Measurements from ENCODE around the gene TSACC.

Gene TSACC

GRCh38 chr1:156376958-156377919, 38.9 kb downstream of the TSACC start:
- no peak for DNase-seq

DNA sequence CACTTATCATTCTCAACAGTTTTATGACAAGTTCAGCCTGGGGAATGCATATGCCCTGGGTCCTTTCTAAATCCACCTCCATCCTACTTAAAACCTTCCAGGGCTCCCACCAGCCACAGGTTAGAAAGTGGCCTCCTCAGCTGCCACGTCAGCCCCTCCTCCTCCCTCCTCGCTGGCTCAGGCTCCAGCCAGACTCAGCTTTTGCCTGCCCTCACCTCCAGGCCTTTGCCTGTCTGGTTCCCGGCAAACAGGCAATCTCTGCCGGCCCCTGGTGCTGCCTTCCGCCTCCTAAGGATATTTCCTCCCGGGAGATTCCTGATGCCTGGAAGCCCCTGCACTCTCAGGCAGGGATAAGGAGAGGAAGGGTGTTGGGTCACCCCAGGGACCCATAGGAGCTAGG, 40.2 kb downstream of the TSACC start:
- DNase-seq = no peak

DNA sequence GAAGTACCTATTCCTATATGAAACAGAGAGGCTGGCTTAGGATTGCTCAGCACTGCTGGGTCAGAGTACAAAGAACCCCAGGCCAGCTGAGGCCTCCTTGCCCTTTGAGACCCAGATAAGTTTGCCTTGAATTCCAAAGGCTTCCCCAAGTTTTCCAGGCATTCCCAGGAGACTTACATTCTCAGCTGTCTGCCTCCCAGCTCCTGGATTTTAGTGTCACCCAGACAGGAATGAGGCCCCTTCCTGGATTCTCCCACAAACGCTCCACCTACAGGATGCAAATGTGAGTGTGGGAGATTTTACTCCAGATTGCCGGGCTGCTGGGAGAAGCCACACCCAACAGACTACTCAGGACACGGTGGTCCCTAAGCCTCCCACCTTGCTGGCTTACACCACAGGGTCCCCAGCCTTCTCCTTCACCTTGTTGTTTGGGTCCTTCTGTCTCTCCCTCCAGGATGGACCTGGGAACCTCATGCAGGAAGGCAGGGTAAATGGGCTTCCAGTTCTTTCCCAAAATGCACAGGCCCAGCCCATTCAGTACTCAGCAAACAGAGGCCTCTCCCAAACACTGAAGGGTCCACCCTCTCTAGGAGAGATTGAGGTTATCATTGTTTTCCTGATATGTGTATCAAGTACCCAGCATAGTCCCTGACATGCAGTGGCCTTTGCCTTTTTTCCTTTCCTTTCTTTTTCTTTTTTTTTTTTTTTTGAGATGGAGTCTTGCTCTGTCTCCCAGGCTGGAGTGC, 41.3 kb downstream of the TSACC start:
- DNase-seq = no peak

DNA sequence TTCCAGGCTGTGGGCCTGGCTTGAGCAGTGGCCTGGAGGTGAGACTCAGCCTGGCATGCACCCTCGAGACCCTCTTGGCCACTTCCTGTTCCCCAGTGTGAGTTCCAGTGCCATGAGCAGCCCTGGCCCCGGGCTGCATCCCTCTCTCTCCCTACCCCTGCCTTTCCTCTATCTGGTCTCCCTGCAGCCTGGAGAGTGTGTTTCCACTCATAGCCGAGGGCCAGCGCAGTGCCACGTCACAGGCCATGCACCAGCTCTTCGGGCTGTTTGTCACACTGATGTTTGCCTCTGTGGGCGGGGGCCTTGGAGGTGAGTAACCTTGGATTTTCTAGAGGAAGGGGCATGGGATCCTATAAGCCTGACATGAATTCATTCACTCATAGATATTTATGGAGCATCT, 44.2 kb downstream of the TSACC start:
- DNase-seq = no peak

DNA sequence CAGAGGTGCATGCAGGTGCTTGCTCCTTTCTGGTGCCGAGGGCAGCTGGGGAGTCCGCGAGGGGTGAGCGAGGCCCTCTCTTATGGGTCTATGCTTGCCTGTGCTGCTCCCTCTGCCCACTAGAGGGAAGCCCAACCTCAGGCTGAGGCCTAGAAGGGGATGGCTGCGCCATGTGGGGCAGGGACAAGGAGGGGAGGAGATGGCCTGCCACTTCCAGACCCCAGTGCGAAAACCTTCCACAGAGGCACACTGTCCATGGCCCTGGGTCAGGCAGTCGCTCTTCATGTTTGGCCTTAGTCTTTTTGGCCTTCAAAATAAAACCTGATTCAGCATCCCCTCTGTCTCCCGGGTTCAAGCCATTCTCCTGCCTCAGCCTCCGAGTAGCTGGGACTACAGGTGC, 44.7 kb downstream of the TSACC start:
- peak; percentile 79 for DNase-seq

GRCh38 chr1:156384007-156384406, 45.7 kb downstream of the TSACC start:
- DNase-seq = no peak

GRCh38 chr1:156384658-156385057, 46.3 kb downstream of the TSACC start:
- DNase-seq = no peak

- peak; percentile 90 for DNase-seq
These were observed 47.3 kb downstream of the TSACC start for GRCh38 chr1:156385534-156386031.

- no peak for DNase-seq
These were observed 48.0 kb downstream of the TSACC start for GRCh38 chr1:156386134-156386901.

GRCh38 chr1:156386949-156387869, 48.9 kb downstream of the TSACC start:
- DNase-seq = no peak

GRCh38 chr1:156387870-156388173, 49.5 kb downstream of the TSACC start:
- no peak for DNase-seq

DNA sequence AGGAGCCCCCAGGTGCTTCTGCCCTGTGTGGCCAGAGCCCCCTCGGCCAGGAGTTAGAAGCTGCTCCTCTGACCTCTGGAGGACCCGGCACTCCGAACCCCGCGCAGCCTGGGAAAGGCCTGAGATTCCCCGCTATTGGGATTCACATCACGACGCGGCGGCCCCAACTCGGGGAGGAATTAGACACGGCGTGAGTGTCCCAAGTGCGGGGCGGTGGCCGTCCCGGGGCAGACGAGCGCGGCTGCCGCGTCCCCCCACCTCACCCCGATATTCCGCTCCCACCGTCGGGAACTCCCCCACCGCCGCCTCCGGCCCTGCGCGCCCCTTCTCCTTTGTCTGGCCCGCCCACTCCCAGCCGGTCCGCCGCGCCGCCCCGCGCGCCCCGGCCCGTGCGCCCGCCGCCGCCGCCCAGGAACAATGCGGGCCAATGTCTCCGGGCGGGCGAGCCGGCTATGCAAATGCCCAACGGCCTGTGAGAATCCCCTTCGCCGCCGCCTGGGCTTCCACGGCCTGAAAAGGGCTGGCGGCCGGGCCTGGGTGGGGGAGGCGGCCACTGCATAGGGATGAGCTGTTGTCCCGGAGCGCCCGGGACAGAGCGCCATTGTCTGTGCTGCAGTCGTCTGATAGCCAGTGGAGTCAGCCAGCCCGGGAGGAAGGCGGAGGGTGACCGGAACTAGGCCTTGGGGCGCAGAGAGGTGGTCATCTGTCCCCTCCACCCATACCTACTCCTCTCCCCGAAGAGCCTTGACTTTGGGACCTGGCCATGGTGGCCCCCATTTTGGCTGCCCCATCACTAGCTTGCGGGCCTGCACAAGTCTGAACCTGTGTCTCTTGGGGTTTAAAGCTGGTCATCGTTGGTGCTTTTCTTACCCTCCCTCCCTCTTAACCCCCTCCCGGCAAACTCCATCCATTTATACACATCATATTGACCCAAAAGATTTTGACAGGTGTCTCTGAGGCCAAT, 50.1 kb downstream of the TSACC start:
- no peak for DNase-seq

GRCh38 chr1:156389311-156389710, 51.0 kb downstream of the TSACC start:
- no peak for DNase-seq

- DNase-seq = no peak
These were observed 52.4 kb downstream of the TSACC start for GRCh38 chr1:156390469-156391365.

GRCh38 chr1:156391366-156391677, 53.0 kb downstream of the TSACC start:
- DNase-seq = no peak

DNA sequence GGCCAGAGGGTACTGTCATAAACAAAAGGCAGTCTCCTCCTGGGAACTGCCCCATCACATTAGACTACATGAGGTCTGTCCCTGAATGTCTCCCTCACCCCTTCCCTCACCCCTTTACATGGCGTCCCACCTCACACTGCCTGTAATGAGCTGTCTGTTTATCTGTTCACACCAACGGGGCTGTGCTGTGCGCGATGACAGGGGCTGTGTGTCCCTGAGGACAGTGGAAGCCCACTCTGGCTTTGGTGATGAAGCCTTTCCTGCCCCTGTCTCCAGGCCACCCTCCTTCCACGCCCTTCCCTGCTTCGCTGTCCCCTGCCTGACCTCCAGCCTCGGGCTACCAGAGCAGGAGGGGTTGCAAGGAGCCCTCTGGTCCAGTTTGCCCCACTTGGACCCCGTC, 53.4 kb downstream of the TSACC start:
- no peak for DNase-seq

DNA sequence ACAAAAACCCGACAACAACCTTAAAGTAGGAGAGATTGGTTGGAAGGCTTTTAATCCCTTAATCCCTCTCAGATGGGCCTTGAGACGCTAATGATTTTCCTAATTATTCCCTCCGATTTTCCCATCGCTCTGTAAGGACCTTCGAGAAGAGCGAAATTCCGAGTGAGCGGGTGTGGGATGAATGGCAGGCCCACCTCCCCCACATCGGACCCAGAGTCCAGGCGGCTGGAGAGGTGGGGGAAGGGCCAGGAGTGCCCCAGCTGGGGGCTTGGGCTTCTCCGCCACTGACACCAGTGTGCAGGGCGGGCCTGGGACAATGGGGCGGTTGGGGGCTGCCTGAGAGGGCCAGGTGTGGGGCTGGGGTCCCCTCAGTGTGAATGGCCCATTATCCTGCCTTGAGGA, 54.1 kb downstream of the TSACC start:
- no peak for DNase-seq

DNA sequence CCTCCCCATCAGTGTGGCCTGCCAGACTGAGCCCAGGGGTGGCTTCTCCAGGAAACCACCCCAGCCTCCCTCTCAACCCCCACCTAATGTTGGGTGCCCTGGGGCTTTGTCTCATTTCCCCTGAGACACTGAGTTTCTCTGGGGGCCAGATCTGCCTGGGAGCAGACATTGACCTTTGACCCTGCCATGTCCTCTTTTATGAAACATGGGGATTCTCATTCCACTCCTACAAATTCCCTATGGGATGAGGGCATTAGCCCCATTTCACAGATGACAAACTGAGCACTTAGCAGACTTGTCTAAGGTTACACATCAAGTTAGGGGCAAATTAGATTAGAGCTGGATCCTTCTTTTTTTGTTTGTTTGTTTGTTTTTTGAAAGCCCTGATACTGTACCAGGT, 54.8 kb downstream of the TSACC start:
- no peak for DNase-seq

GRCh38 chr1:156394082-156394481, 55.8 kb downstream of the TSACC start:
- DNase-seq = no peak

GRCh38 chr1:156394835-156395461, 56.6 kb downstream of the TSACC start:
- no peak for DNase-seq
